MM.1S (cell line): ENCODE results near the gene MAGI2.

Experiments
- DNase-seq: peaks from one replicate; pipeline ENCODE4 v3.0.0-alpha.2; 2015
- H2AFZ ChIP-seq: fragments of 300-600 bp; sonication (generic); 2 replicates; pipeline ENCODE4 v1.6.0; 2016; ENCODE audit warnings: antibody characterized with exemption, low read length
- H3F3A ChIP-seq: fragments of 300-600 bp; sonication (generic); 2 replicates; pipeline ENCODE4 v1.6.1; 2016; ENCODE audit warnings: mild to moderate bottlenecking, antibody characterized with exemption, low read length, moderate library complexity, mixed read lengths; ENCODE audit not compliant: insufficient read depth
- H3K27ac ChIP-seq: fragments of 300-600 bp; sonication (generic); 2 replicates; pipeline ENCODE4 v1.5.1; 2016; ENCODE audit warnings: mild to moderate bottlenecking, low read length
- H3K27me3 ChIP-seq: fragments of 300-600 bp; sonication (generic); replicated peaks from 2 replicates; pipeline ENCODE4 v1.6.0; 2016; ENCODE audit warnings: low read length; ENCODE audit not compliant: insufficient read depth
- H3K36me3 ChIP-seq: fragments of 300-600 bp; sonication (generic); replicated peaks from 2 replicates; pipeline ENCODE4 v1.6.1; 2016; ENCODE audit warnings: mild to moderate bottlenecking, low read length, mixed read lengths; ENCODE audit not compliant: insufficient read depth
- H3K4me1 ChIP-seq: fragments of 300-600 bp; sonication (generic); 2 replicates; pipeline ENCODE4 v1.6.1; 2016; ENCODE audit warnings: low read length, mixed read lengths
- H3K4me2 ChIP-seq: fragments of 300-600 bp; sonication (generic); 2 replicates; pipeline ENCODE4 v1.6.0; 2016; ENCODE audit warnings: low read depth, low read length
- H3K4me3 ChIP-seq: fragments of 300-600 bp; sonication (generic); 2 replicates; pipeline ENCODE4 v1.5.1; 2016; ENCODE audit warnings: low read length, mixed read lengths
- H3K79me2 ChIP-seq: fragments of 300-600 bp; sonication (generic); 2 replicates; pipeline ENCODE4 v1.6.1; 2016; ENCODE audit warnings: mixed run types, low read length, mixed read lengths
- H3K9ac ChIP-seq: fragments of 300-600 bp; sonication (generic); 2 replicates; pipeline ENCODE4 v1.6.1; 2016; ENCODE audit warnings: low read length, mixed read lengths
- H3K9me2 ChIP-seq: fragments of 300-600 bp; sonication (generic); replicated peaks from 2 replicates; pipeline ENCODE4 v1.6.1; 2016; ENCODE audit warnings: mild to moderate bottlenecking, low read length, mixed read lengths; ENCODE audit not compliant: insufficient read depth
- H3K9me3 ChIP-seq: fragments of 300-600 bp; sonication (generic); replicated peaks from 2 replicates; pipeline ENCODE4 v1.6.1; 2016; ENCODE audit warnings: mild to moderate bottlenecking, low read length, mixed read lengths; ENCODE audit not compliant: insufficient read depth
- H4K20me1 ChIP-seq: fragments of 300-600 bp; sonication (generic); 2 replicates; pipeline ENCODE4 v1.6.1; 2016; ENCODE audit warnings: mild to moderate bottlenecking, low read length, moderate library complexity, mixed read lengths; ENCODE audit not compliant: insufficient read depth
- EZH2 ChIP-seq: fragments of 300-600 bp; sonication (generic); optimal IDR thresholded peaks from 2 replicates; pipeline ENCODE3; 2017; ENCODE audit warnings: low read depth, mild to moderate bottlenecking, antibody characterized with exemption, low read length, mixed read lengths
- EZH2phosphoT487 ChIP-seq: fragments of 300-600 bp; sonication (generic); IDR thresholded peaks from 2 replicates; pipeline ENCODE4 v1.6.1; 2018; ENCODE audit warnings: antibody characterized with exemption, low read length
- TF ChIP-seq, protein P1 (sequence below): fragments of 300-600 bp; sonication (generic); IDR thresholded peaks from 2 replicates; pipeline ENCODE4 v1.5.1; 2016; ENCODE audit warnings: antibody characterized with exemption, low read length, mixed read lengths

MAGI2 gene

DNA sequence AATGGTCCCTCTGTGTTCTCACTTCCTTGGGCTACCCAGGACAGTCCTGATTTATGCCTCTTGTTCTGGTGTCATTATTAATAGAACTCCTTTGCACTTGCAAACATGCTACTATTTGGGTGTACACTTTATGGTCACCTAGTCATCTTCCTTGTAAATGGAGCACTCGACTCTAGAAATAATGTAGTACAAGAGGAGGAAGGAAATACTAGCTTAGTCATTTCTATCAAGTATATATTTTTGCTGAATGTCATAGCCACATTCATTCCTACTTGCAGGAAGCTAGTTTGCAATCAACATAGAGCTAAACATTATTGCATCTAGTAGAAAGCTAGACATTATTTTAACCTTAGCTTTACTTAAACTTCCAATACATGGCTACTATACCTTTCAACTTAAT, 335.3 kb downstream of the MAGI2 start:
- H3K9me2 ChIP-seq, result no peaks in the 10 kb centered on the region
- no peaks in the 10 kb centered on the region for H3K4me1 ChIP-seq
- H3K9ac ChIP-seq, result no peak overlapping the region
- H4K20me1 ChIP-seq, result no peaks in the 10 kb centered on the region
- H3K9me3 ChIP-seq, result no peaks in the 10 kb centered on the region
- no peaks in the 10 kb centered on the region for H3K79me2 ChIP-seq
- H3K36me3 ChIP-seq, result no peaks in the 10 kb centered on the region
- H3K4me3 ChIP-seq, result no peak overlapping the region
- no peak overlapping the region for H3K4me2 ChIP-seq
- no peaks in the 10 kb centered on the region for H3F3A ChIP-seq
- DNase-seq, result no peak
- no peak overlapping the region for H3K27ac ChIP-seq
- H2AFZ ChIP-seq, result no peak overlapping the region
- TF ChIP-seq EZH2phosphoT487, result no peak
- TF ChIP-seq, protein P1, sequence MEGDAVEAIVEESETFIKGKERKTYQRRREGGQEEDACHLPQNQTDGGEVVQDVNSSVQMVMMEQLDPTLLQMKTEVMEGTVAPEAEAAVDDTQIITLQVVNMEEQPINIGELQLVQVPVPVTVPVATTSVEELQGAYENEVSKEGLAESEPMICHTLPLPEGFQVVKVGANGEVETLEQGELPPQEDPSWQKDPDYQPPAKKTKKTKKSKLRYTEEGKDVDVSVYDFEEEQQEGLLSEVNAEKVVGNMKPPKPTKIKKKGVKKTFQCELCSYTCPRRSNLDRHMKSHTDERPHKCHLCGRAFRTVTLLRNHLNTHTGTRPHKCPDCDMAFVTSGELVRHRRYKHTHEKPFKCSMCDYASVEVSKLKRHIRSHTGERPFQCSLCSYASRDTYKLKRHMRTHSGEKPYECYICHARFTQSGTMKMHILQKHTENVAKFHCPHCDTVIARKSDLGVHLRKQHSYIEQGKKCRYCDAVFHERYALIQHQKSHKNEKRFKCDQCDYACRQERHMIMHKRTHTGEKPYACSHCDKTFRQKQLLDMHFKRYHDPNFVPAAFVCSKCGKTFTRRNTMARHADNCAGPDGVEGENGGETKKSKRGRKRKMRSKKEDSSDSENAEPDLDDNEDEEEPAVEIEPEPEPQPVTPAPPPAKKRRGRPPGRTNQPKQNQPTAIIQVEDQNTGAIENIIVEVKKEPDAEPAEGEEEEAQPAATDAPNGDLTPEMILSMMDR, result no peak
- no peak for TF ChIP-seq EZH2
- H3K27me3 ChIP-seq, result no peaks in the 10 kb centered on the region

DNA sequence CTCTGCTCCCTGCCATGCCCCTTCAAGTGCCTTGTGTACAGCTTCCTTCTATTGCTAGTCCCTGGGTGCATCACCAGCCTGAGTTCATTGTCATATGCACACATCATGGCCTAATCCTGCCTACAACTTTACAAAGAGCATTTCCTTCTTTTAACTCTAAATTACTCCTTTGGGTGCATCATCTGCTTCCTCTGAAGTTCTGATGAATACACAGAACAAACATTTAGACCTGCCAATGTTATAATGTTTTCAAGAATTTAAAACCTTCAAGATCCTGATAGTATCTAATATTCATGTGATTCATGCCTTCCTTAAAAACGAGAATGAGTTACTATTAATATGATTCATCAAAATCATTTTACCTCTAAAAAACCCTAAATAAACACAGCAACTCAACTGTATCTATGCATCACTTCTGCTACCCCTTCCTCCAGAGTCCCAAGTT, 357.1 kb downstream of the MAGI2 start:
- no peak overlapping the region for H2AFZ ChIP-seq
- H3K27me3 ChIP-seq, result no peaks in the 10 kb centered on the region
- no peak overlapping the region for H3K4me3 ChIP-seq
- H3K4me2 ChIP-seq, result no peak overlapping the region
- no peaks in the 10 kb centered on the region for H3K9me3 ChIP-seq
- H3K4me1 ChIP-seq, result no peaks in the 10 kb centered on the region
- no peaks in the 10 kb centered on the region for H4K20me1 ChIP-seq
- no peaks in the 10 kb centered on the region for H3F3A ChIP-seq
- no peak overlapping the region for H3K9ac ChIP-seq
- no peaks in the 10 kb centered on the region for H3K36me3 ChIP-seq
- no peak for TF ChIP-seq EZH2phosphoT487
- no peak overlapping the region for H3K27ac ChIP-seq
- no peaks in the 10 kb centered on the region for H3K79me2 ChIP-seq
- no peaks in the 10 kb centered on the region for H3K9me2 ChIP-seq
- DNase-seq, result no peak

DNA sequence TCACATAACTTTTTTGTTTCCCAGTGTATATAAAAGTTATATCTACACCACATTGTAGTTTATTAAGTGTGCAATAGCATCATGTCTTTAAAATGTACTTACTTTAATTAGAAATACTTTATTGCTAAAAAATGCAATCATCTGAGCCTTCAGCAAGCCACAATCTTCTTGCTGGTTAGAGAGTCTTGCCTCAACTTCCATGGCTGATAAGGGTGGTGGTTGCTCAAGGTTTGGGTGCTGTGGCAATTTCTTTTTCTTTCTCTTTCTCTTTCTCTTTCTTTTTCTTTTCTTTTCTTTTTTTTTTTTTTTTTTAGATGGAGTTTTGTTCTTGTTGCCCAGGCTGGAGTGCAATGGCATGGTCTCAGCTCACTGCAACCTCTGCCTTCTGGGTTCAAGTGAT, 360.0 kb downstream of the MAGI2 start:
- Histone ChIP-seq H3K4me2 (no peak overlapping the region), H3K36me3 (no peaks in the 10 kb centered on the region), H3K4me3 (no peak overlapping the region), H4K20me1 (no peaks in the 10 kb centered on the region), H3K27ac (no peak overlapping the region), H3K9ac (no peak overlapping the region), H3K4me1 (no peaks in the 10 kb centered on the region), H3K79me2 (no peaks in the 10 kb centered on the region), H3K9me3 (no peaks in the 10 kb centered on the region), H3K9me2 (no peaks in the 10 kb centered on the region), H3F3A (no peaks in the 10 kb centered on the region), H2AFZ (no peak overlapping the region), H3K27me3 (no peaks in the 10 kb centered on the region)
- DNase-seq, result no peak
- TF ChIP-seq, protein P1, result no peak
- no peak for TF ChIP-seq EZH2
- no peak for TF ChIP-seq EZH2phosphoT487

DNA sequence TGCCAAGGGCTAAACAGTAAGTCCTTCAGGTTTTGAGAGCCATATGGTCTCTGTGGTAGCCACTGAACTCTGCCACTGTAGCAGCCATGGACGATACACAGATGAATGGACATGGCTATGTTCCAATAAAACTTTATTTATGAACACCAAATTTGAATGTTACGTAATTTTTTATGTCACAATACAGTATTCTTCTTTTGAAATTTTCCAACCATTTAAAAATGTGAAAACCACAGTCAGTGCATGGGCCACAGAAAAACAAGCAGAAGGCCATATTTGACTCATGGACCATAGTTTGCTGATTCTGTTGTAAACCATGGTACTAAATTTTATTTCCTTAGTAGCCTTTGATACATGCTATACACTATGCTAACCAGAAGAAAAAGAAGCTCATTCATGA, 361.8 kb downstream of the MAGI2 start:
- H3K4me3 ChIP-seq, result no peak overlapping the region
- TF ChIP-seq EZH2 (no peak), EZH2phosphoT487 (no peak)
- TF ChIP-seq, protein P1, result no peak
- no peak overlapping the region for H3K4me2 ChIP-seq
- no peaks in the 10 kb centered on the region for H3F3A ChIP-seq
- no peaks in the 10 kb centered on the region for H3K9me2 ChIP-seq
- no peak for DNase-seq
- no peak overlapping the region for H3K9ac ChIP-seq
- no peaks in the 10 kb centered on the region for H3K4me1 ChIP-seq
- no peaks in the 10 kb centered on the region for H3K36me3 ChIP-seq
- no peaks in the 10 kb centered on the region for H3K79me2 ChIP-seq
- H3K27me3 ChIP-seq, result no peaks in the 10 kb centered on the region
- H3K27ac ChIP-seq, result no peak overlapping the region
- H3K9me3 ChIP-seq, result no peaks in the 10 kb centered on the region
- no peaks in the 10 kb centered on the region for H4K20me1 ChIP-seq
- H2AFZ ChIP-seq, result no peak overlapping the region
